Tibial nerve (tissue), 4 donors: Measurements from ENCODE around the gene KCNH1.

Experiments used
- EP300 ChIP-seq, 2 donors: sonication (generic); formaldehyde crosslinking; IDR thresholded peaks; one replicate each; pipeline ENCODE4 v1.6.1; 2017; ENCODE audit warnings: antibody characterized with exemption in 2 of 2, mild to moderate bottlenecking in 1 of 2
- TF ChIP-seq, protein P1 (sequence below), 5 experiments: fragments of 200-600 bp in 3 of 5; fragments of 450-650 bp in 2 of 5; sonication (generic) in 3 of 5; IDR thresholded peaks; one replicate each; pipeline ENCODE4 v1.5.1; 2016 to 2019; ENCODE audit warnings: antibody characterized with exemption in 5 of 5, mild to moderate bottlenecking in 3 of 5, moderate library complexity in 2 of 5

DNA sequence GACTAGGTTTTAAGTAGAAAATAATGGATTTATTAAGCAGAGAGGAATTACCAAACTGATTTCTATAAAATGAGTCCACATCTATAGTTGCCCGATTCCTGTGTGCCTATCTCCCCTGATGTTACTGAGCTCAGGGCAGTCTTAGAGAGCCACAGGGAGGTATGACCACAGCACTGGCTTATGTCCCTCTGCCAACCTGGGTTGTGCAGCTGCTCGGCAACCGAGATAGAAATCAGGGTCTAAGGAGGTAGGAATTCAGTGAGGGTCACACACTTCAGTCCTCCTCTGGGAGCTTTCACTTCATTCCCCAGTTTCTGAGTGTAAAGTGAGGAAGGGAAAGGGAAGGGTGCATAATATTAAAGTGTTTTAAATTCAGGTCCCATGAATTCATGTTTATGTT is 386.8 kb downstream of the KCNH1 start:
- TF ChIP-seq EP300 (IDR thresholded peaks at IDR 0.05): no peak
- TF ChIP-seq, protein P1, sequence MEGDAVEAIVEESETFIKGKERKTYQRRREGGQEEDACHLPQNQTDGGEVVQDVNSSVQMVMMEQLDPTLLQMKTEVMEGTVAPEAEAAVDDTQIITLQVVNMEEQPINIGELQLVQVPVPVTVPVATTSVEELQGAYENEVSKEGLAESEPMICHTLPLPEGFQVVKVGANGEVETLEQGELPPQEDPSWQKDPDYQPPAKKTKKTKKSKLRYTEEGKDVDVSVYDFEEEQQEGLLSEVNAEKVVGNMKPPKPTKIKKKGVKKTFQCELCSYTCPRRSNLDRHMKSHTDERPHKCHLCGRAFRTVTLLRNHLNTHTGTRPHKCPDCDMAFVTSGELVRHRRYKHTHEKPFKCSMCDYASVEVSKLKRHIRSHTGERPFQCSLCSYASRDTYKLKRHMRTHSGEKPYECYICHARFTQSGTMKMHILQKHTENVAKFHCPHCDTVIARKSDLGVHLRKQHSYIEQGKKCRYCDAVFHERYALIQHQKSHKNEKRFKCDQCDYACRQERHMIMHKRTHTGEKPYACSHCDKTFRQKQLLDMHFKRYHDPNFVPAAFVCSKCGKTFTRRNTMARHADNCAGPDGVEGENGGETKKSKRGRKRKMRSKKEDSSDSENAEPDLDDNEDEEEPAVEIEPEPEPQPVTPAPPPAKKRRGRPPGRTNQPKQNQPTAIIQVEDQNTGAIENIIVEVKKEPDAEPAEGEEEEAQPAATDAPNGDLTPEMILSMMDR (IDR thresholded peaks at IDR 0.05): no peak
